ENCODE measurements around the gene AXDND1. TPM values are rescaled to one million over a fixed set of nuclear protein-coding genes. Genes with fewer than 3 reads are reported as not detected.
"Not testable (repeated sequence)": the region's sequence is repeated elsewhere in the genome, so short reads cannot be mapped to it uniquely, and the experiment has no call there.

The AXDND1 gene
- total RNA-seq, 2 donors from 2014 or later: not detected

DNA sequence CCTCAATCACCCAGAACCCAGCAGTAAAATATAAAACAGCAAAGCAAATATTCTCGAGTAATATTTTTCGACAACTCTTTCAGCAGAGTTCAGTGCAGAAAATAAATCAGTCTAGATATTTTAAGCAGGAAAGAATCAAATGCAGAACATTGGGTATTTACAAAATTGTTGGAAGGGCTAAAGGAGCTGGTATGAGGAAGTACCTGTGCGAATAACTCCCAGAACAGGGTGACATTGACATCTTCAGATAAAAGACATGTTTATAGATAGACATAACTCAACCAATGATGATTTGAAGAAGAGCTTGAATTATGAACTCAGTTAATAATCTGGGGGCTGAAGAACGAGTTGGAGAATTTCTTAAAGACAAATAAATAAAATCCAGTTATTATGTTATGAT lies 6.4 kb downstream of the AXDND1 start:
- no peak overlapping the region for H3K27ac ChIP-seq
- H3K9me3 ChIP-seq: no peaks in the 10 kb centered on the region
- H3K4me3 ChIP-seq: no peak overlapping the region
- TF ChIP-seq, protein P1, sequence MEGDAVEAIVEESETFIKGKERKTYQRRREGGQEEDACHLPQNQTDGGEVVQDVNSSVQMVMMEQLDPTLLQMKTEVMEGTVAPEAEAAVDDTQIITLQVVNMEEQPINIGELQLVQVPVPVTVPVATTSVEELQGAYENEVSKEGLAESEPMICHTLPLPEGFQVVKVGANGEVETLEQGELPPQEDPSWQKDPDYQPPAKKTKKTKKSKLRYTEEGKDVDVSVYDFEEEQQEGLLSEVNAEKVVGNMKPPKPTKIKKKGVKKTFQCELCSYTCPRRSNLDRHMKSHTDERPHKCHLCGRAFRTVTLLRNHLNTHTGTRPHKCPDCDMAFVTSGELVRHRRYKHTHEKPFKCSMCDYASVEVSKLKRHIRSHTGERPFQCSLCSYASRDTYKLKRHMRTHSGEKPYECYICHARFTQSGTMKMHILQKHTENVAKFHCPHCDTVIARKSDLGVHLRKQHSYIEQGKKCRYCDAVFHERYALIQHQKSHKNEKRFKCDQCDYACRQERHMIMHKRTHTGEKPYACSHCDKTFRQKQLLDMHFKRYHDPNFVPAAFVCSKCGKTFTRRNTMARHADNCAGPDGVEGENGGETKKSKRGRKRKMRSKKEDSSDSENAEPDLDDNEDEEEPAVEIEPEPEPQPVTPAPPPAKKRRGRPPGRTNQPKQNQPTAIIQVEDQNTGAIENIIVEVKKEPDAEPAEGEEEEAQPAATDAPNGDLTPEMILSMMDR (IDR thresholded peaks at IDR 0.05): no peak
- H3K27me3 ChIP-seq: no peaks in the 10 kb centered on the region
- no peaks in the 10 kb centered on the region for H3K36me3 ChIP-seq
- DNase-seq (ENCODE audit: low spot score): no peak
- no peaks in the 10 kb centered on the region for H3K4me1 ChIP-seq

DNA sequence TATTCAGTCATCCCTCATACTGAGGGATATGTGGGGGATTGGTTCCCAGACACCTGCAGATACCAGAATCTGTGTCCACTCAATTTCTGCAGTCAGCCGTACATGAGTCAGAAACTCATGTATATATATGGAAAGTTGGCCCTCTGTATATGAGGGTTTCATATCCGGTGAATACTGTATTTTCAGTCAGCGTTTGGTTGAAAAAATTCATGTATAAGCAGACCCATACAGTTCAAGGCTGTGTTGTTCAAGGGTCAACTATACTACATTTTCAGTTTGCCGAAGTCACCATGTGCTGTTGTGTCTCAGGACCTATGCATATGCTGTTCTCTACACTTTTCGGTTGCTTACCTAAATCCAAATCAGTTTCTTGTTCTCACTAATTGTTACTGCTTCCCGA lies 10.5 kb downstream of the AXDND1 start:
- Histone ChIP-seq H3K36me3 (no peaks in the 10 kb centered on the region), H3K9me3 (no peaks in the 10 kb centered on the region), H3K27me3 (no peaks in the 10 kb centered on the region), H3K4me1 (no peaks in the 10 kb centered on the region), H3K27ac (no peak overlapping the region), H3K4me3 (no peak overlapping the region)
- TF ChIP-seq, protein P1 (IDR thresholded peaks at IDR 0.05): no peak
- DNase-seq (ENCODE audit: low spot score): no peak

DNA sequence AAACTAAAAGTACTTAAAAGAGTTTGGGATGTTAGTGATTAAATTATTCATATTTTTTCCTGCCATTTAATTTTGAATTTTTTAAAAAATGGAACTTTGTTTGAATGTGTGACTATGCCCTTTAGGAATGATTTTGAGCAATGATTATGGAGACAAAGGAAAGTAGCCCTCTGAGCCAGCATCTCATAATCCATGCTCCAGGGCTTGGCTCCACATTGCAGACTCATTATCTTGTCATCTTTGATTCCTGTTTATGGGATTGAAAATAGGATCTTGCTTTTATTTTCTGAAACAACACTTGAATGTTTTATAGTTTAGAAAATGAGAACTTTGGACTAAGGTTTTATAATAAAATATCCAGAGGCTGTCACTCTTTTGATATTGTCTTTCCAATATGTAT lies 14.5 kb downstream of the AXDND1 start:
- no peaks in the 10 kb centered on the region for H3K9me3 ChIP-seq
- no peak overlapping the region for H3K4me3 ChIP-seq
- H3K27me3 ChIP-seq: no peaks in the 10 kb centered on the region
- no peaks in the 10 kb centered on the region for H3K36me3 ChIP-seq
- H3K27ac ChIP-seq: no peak overlapping the region
- no peak for DNase-seq (ENCODE audit: low spot score)
- TF ChIP-seq, protein P1 (IDR thresholded peaks at IDR 0.05): no peak
- H3K4me1 ChIP-seq: no peaks in the 10 kb centered on the region

DNA sequence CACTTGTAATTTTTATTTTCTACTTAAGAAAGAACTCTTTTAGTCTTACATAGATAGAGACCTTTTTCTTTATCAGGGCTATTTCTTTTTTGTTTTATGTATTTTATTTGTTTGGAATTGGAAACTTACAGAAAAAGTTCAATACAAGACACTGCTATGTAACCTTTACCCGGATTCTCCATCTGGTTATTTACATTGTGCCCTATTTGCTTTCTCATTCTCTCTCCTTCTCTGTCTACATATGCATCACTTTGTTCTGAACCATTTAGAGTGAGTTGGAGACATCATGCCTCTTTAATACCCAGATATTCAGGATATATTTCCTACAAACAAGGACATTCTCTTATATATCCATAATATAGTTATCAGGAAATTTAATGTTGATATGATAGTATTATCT lies 18.3 kb downstream of the AXDND1 start:
- TF ChIP-seq, protein P1 (IDR thresholded peaks at IDR 0.05): no peak
- no peak overlapping the region for H3K27ac ChIP-seq
- H3K36me3 ChIP-seq: no peaks in the 10 kb centered on the region
- DNase-seq (ENCODE audit: low spot score): no peak
- no peaks in the 10 kb centered on the region for H3K4me1 ChIP-seq
- no peak overlapping the region for H3K4me3 ChIP-seq
- no peaks in the 10 kb centered on the region for H3K9me3 ChIP-seq
- H3K27me3 ChIP-seq: no peaks in the 10 kb centered on the region

DNA sequence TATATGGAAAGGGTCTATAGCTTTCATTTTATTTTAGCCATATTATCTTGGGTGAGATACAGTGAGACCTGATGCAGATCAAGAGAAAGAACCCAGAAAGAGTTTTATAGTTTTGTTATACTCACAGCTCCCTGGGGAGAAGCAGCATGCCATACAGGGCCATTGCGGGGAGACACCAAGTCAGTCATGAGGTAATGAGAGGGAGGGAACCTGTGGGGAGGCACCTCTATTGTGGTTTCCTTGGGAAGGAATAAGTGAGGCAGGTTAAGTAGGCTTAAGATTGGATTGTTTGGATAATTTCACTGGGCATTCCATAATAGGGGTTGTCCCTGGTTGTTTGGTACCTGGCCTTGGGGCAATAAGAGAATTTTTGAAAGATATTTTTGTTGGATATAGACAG lies 19.7 kb downstream of the AXDND1 start:
- Histone ChIP-seq H3K27ac (no peak overlapping the region), H3K27me3 (no peaks in the 10 kb centered on the region), H3K4me1 (no peaks in the 10 kb centered on the region), H3K36me3 (no peaks in the 10 kb centered on the region), H3K4me3 (no peak overlapping the region), H3K9me3 (no peaks in the 10 kb centered on the region)
- DNase-seq (ENCODE audit: low spot score): no peak
- TF ChIP-seq, protein P1 (IDR thresholded peaks at IDR 0.05): no peak

DNA sequence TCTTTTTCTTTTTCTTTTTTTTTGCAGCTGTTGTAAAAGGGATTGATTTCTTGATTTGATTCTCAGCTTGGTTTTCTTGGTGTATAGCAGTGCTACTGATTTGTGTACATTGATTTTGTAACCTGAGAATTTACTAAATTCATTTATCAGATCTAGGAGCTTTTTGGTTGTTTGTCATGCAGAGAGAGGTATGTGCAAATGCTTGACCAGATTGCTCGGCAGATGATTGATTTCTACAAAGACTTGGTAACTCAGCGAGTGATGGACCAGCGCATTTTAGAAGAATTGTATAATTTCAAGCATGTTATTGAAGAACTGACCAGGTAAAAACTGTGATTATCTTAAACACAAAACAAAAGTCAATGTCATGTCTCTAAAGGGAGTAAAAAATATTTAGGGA lies 27.9 kb downstream of the AXDND1 start:
- Histone ChIP-seq H3K4me1 (no peaks in the 10 kb centered on the region), H3K36me3 (no peaks in the 10 kb centered on the region), H3K27me3 (no peaks in the 10 kb centered on the region), H3K9me3 (peaks cover 0 to 8% of the 10 kb centered on the region in 2 donors), H3K4me3 (no peak overlapping the region), H3K27ac (no peak overlapping the region)
- DNase-seq (ENCODE audit: low spot score): no peak
- TF ChIP-seq, protein P1 (IDR thresholded peaks at IDR 0.05): no peak

DNA sequence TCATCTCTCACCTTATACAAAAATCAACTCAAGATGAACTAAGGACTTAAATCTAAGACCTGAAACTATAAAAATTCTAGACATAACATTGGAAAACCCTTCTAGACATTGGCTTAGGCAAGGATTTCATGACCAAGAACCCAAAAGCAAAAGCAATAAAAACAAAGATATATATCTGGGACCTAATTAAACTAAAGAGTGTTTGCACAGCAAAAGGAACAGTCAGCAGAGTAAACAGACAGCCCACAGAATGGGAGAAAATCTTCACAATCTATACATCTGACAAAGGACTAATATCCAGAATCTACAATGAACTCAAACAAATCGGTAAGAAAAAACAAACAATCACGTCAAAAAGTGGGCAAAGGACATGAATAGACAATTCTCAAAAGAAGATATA lies 33.6 kb downstream of the AXDND1 start:
- H3K27me3 ChIP-seq; H3K4me3 ChIP-seq; H3K9me3 ChIP-seq; DNase-seq (ENCODE audit: low spot score); H3K36me3 ChIP-seq; H3K27ac ChIP-seq; H3K4me1 ChIP-seq: not testable (repeated sequence)

DNA sequence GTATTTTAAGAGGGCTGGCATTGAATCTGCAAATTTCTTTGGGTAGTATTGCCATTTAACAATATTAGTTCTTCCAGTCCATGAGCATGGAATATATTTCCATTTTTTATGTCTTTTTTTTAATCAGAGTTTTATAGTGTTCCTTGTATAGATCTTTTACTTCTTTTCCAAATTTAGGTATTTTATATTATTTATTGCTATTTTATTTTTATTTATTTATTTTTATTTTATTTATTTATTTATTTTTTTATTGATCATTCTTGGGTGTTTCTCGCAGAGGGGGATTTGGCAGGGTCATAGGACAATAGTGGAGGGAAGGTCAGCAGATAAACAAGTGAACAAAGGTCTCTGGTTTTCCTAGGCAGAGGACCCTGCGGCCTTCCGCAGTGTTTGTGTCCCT lies 52.0 kb downstream of the AXDND1 start:
- H3K9me3 ChIP-seq; H3K36me3 ChIP-seq; H3K27me3 ChIP-seq; H3K4me3 ChIP-seq; H3K27ac ChIP-seq; DNase-seq (ENCODE audit: low spot score); H3K4me1 ChIP-seq: not testable (repeated sequence)

DNA sequence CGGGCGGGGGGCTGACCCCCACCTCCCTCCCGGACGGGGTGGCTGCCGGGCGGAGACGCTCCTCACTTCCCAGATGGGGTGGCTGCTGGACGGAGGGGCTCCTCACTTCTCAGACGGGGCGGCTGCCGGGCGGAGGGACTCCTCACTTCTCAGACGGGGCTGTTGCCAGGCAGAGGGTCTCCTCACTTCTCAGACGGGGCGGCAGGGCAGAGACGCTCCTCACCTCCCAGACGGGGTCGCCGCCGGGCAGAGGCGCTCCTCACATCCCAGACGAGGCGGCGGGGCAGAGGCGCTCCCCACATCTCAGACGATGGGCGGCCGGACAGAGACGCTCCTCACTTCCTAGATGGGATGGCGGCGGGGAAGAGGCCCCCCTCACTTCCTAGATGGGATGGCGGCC lies 52.9 kb downstream of the AXDND1 start:
- not testable (repeated sequence) for H3K36me3 ChIP-seq; H3K27ac ChIP-seq; H3K27me3 ChIP-seq; H3K9me3 ChIP-seq; DNase-seq (ENCODE audit: low spot score); H3K4me3 ChIP-seq; H3K4me1 ChIP-seq

Data from right atrium auricular region (tissue), 2 donors.